ENCODE measurements around the gene NMT2.

NMT2 gene

GRCh38 chr10:15141136-15142054, 27.1 kb downstream of the NMT2 start:
- Histone ChIP-seq H3K4me2 (ENCODE audit: low read length) (peak overlapping the region; percentile 11), H3K4me3 (ENCODE audit: low read length) (no peak overlapping the region), H3K27ac (ENCODE audit: low read length) (no peak overlapping the region), H3K27me3 (ENCODE audit: low read depth, low read length) (no peaks in the 10 kb centered on the region), H3K9ac (ENCODE audit: low read length) (no peak overlapping the region), H2AFZ (ENCODE audit: low read depth, low read length) (no peak overlapping the region), H3K4me1 (ENCODE audit: low read length) (peaks cover 8% of the 10 kb centered on the region), H4K20me1 (ENCODE audit: insufficient read depth, low read length) (no peaks in the 10 kb centered on the region), H3K79me2 (ENCODE audit: low read length) (no peaks in the 10 kb centered on the region), H3K9me3 (ENCODE audit: insufficient read depth, low read length) (no peaks in the 10 kb centered on the region), H3K36me3 (replicated peaks; ENCODE audit: low read depth, low read length) (no peaks in the 10 kb centered on the region)
- TF ChIP-seq CTCF (IDR thresholded peaks at IDR 0.05; ENCODE audit: low read depth, low read length) (no peak), EZH2phosphoT487 (IDR thresholded peaks at IDR 0.05; ENCODE audit: low read depth) (no peak)

- H3K4me1 ChIP-seq (ENCODE audit: low read length), result peaks cover 8% of the 10 kb centered on the region
- no peak overlapping the region for H2AFZ ChIP-seq (ENCODE audit: low read depth, low read length)
- no peaks in the 10 kb centered on the region for H3K27me3 ChIP-seq (ENCODE audit: low read depth, low read length)
- no peaks in the 10 kb centered on the region for H3K79me2 ChIP-seq (ENCODE audit: low read length)
- H3K4me3 ChIP-seq (ENCODE audit: low read length), result no peak overlapping the region
- TF ChIP-seq EZH2phosphoT487 (IDR thresholded peaks at IDR 0.05; ENCODE audit: low read depth), result no peak
- TF ChIP-seq CTCF (IDR thresholded peaks at IDR 0.05; ENCODE audit: low read depth, low read length), result no peak
- no peak overlapping the region for H3K27ac ChIP-seq (ENCODE audit: low read length)
- H3K9me3 ChIP-seq (ENCODE audit: insufficient read depth, low read length), result no peaks in the 10 kb centered on the region
- H3K36me3 ChIP-seq (replicated peaks; ENCODE audit: low read depth, low read length), result no peaks in the 10 kb centered on the region
- H3K4me2 ChIP-seq (ENCODE audit: low read length), result 0 out of 2 replicates have a peak overlapping the region, but pooled peaks have one; percentile 11
- H3K9ac ChIP-seq (ENCODE audit: low read length), result no peak overlapping the region
- no peaks in the 10 kb centered on the region for H4K20me1 ChIP-seq (ENCODE audit: insufficient read depth, low read length)
These were observed 27.8 kb downstream of the NMT2 start for GRCh38 chr10:15140698-15141097.

- no peaks in the 10 kb centered on the region for H3K27me3 ChIP-seq (ENCODE audit: low read depth, low read length)
- no peaks in the 10 kb centered on the region for H3K79me2 ChIP-seq (ENCODE audit: low read length)
- peaks cover 8% of the 10 kb centered on the region for H3K4me1 ChIP-seq (ENCODE audit: low read length)
- no peaks in the 10 kb centered on the region for H3K36me3 ChIP-seq (replicated peaks; ENCODE audit: low read depth, low read length)
- H3K4me3 ChIP-seq (ENCODE audit: low read length), result no peak overlapping the region
- no peak overlapping the region for H3K9ac ChIP-seq (ENCODE audit: low read length)
- H3K9me3 ChIP-seq (ENCODE audit: insufficient read depth, low read length), result no peaks in the 10 kb centered on the region
- H4K20me1 ChIP-seq (ENCODE audit: insufficient read depth, low read length), result no peaks in the 10 kb centered on the region
- TF ChIP-seq CTCF (IDR thresholded peaks at IDR 0.05; ENCODE audit: low read depth, low read length), result no peak
- TF ChIP-seq EZH2phosphoT487 (IDR thresholded peaks at IDR 0.05; ENCODE audit: low read depth), result no peak
- no peak overlapping the region for H3K4me2 ChIP-seq (ENCODE audit: low read length)
- H3K27ac ChIP-seq (ENCODE audit: low read length), result no peak overlapping the region
- no peak overlapping the region for H2AFZ ChIP-seq (ENCODE audit: low read depth, low read length)
These were observed 30.9 kb downstream of the NMT2 start for GRCh38 chr10:15137636-15138035.

GRCh38 chr10:15137036-15137359, 31.5 kb downstream of the NMT2 start:
- Histone ChIP-seq H3K79me2 (ENCODE audit: low read length) (no peaks in the 10 kb centered on the region), H4K20me1 (ENCODE audit: insufficient read depth, low read length) (no peaks in the 10 kb centered on the region), H3K9me3 (ENCODE audit: insufficient read depth, low read length) (no peaks in the 10 kb centered on the region), H3K4me2 (ENCODE audit: low read length) (no peak overlapping the region), H3K27ac (ENCODE audit: low read length) (no peak overlapping the region), H3K36me3 (replicated peaks; ENCODE audit: low read depth, low read length) (no peaks in the 10 kb centered on the region), H3K4me1 (ENCODE audit: low read length) (peaks cover 8% of the 10 kb centered on the region), H2AFZ (ENCODE audit: low read depth, low read length) (no peak overlapping the region), H3K4me3 (ENCODE audit: low read length) (no peak overlapping the region), H3K27me3 (ENCODE audit: low read depth, low read length) (no peaks in the 10 kb centered on the region), H3K9ac (ENCODE audit: low read length) (no peak overlapping the region)
- TF ChIP-seq EZH2phosphoT487 (IDR thresholded peaks at IDR 0.05; ENCODE audit: low read depth), result no peak
- no peak for TF ChIP-seq CTCF (IDR thresholded peaks at IDR 0.05; ENCODE audit: low read depth, low read length)
